Thoracic aorta (tissue), 2 donors: ENCODE results near the gene GON4L. TPM values are rescaled to one million over a fixed set of nuclear protein-coding genes. Genes with fewer than 3 reads are reported as not detected.

Experiments used
- ATAC-seq: fragments of 150-250 bp; one replicate; pipeline ENCODE4 v1.8.0; 2017; ENCODE audit warnings: low read depth; ENCODE audit not compliant: insufficient number of reproducible peaks, low FRiP score
- DNase-seq: peaks from one replicate; pipeline ENCODE4 v3.0.0-alpha.2; 2020; ENCODE audit warnings: low spot score
- H3K27ac ChIP-seq, 2 donors: fragments of 200-600 bp; sonication (generic); 1 replicate in 1 of 2; 2 replicates in 1 of 2; pipeline ENCODE4 v1.5.1; 2016; ENCODE audit warnings: mild to moderate bottlenecking in 2 of 2, moderate library complexity in 2 of 2
- H3K27me3 ChIP-seq: fragments of 200-600 bp; sonication (generic); replicated peaks from 2 replicates; pipeline ENCODE4 v1.6.0; 2016; ENCODE audit warnings: mild to moderate bottlenecking; ENCODE audit not compliant: insufficient read depth
- H3K36me3 ChIP-seq: fragments of 200-600 bp; sonication (generic); one replicate; pipeline ENCODE4 v1.5.1; 2016
- H3K4me1 ChIP-seq, 2 donors: fragments of 200-600 bp; sonication (generic); 1 replicate in 1 of 2; 2 replicates in 1 of 2; pipeline versions ENCODE4 v1.5.1 to v1.6.0; 2016; ENCODE audit warnings: low read depth in 2 of 2, mild to moderate bottlenecking in 1 of 2; ENCODE audit not compliant: control insufficient read depth in 1 of 2
- H3K4me3 ChIP-seq: fragments of 200-600 bp; sonication (generic); 2 replicates; pipeline ENCODE4 v1.5.1; 2016; ENCODE audit warnings: mild to moderate bottlenecking
- H3K9me3 ChIP-seq: fragments of 200-600 bp; sonication (generic); 2 replicates; pipeline ENCODE4 v1.5.1; 2016
- total RNA-seq, 2 donors: library from RNA; depleted of rRNA; stranded (reverse); fragments of >200 nt; gene quantifications; one replicate each; pipeline versions ENCODE4 v1.1.0 to v1.2.3, GENCODE V29; 2016
- TF ChIP-seq, protein P1 (sequence below): fragments of 200-600 bp; sonication (generic); IDR thresholded peaks from one replicate; pipeline ENCODE4 v1.5.1; 2019; ENCODE audit warnings: antibody characterized with exemption

GON4L gene
- total RNA-seq, 2 donors from 2014 or later: 39.3 to 83.2 TPM

DNA sequence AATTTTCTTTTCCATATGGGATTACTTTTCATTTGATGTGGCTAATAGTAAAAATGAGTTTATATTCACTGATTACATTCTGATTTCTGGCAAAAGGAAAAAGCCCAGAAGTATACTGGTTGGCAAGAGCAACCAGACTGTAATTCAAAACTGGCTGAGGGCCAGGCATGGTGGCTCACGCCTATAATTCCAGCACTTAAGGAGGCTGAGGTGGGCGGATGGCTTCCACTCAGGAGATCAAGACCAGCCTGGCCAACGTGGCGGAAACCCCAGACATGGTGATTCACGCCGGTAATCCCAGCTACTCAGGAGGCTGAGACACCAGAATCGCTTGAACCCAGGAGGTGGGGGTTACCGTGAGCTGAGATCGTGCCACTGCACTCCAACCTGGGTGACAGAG is 16.8 kb upstream of the GON4L start:
- Histone ChIP-seq H3K9me3 (no peaks in the 10 kb centered on the region), H3K4me1 (peaks cover 4 to 12% of the 10 kb centered on the region in 2 donors), H3K27me3 (no peaks in the 10 kb centered on the region), H3K27ac (no peak overlapping the region), H3K4me3 (no peak overlapping the region), H3K36me3 (peaks cover 14% of the 10 kb centered on the region)
- no peak for ATAC-seq
- TF ChIP-seq, protein P1, sequence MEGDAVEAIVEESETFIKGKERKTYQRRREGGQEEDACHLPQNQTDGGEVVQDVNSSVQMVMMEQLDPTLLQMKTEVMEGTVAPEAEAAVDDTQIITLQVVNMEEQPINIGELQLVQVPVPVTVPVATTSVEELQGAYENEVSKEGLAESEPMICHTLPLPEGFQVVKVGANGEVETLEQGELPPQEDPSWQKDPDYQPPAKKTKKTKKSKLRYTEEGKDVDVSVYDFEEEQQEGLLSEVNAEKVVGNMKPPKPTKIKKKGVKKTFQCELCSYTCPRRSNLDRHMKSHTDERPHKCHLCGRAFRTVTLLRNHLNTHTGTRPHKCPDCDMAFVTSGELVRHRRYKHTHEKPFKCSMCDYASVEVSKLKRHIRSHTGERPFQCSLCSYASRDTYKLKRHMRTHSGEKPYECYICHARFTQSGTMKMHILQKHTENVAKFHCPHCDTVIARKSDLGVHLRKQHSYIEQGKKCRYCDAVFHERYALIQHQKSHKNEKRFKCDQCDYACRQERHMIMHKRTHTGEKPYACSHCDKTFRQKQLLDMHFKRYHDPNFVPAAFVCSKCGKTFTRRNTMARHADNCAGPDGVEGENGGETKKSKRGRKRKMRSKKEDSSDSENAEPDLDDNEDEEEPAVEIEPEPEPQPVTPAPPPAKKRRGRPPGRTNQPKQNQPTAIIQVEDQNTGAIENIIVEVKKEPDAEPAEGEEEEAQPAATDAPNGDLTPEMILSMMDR: no peak
- no peak for DNase-seq

DNA sequence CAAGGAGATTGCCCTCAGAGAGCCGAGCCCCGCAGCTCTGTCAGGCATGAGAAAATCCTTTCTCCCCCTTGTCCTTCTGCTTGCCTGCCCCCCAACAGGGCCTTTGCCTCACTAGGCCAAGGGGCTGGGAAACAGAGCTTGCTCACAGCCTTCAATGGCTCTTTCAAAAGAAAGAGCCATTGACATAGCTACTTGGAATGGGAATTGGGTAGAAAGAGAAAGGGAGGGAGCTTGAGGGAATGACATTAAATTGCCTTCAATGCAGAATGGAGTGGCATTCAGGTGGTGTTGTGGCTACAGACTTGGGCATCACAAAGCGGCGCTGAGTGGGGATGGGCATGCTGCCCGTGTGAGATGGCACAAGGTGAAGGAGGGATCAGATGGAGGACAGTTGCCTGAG is 15.5 kb upstream of the GON4L start:
- Histone ChIP-seq H3K36me3 (peaks cover 14% of the 10 kb centered on the region), H3K27me3 (no peaks in the 10 kb centered on the region), H3K9me3 (no peaks in the 10 kb centered on the region), H3K4me3 (no peak overlapping the region), H3K27ac (no peak overlapping the region), H3K4me1 (peaks cover 4 to 12% of the 10 kb centered on the region in 2 donors)
- DNase-seq (no peak), ATAC-seq (no peak)
- TF ChIP-seq, protein P1: no peak

DNA sequence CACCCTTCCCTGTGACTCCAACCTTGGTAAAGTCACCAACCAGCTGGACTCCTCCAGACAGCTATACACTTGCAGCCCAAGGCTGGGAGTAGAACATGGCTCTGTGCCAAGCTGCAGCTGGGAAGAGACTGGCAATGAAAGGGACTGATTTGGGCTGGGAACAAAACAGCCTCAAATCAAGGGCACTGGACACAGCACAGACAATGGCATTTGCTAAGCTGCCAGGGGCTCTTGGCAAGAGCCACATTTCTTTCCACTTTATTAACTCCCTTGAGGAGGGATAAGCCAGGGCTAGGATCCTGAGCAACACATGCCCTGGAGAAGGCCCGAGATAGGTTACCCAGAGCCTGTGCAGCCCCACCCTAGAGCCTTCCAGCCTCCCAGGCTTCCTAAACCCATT is 14.4 kb upstream of the GON4L start:
- Histone ChIP-seq H3K4me1 (peaks cover 4 to 12% of the 10 kb centered on the region in 2 donors), H3K36me3 (peaks cover 14% of the 10 kb centered on the region), H3K4me3 (no peak overlapping the region), H3K27me3 (no peaks in the 10 kb centered on the region), H3K9me3 (no peaks in the 10 kb centered on the region), H3K27ac (peak overlapping the region; percentile 4)
- no peak for DNase-seq
- TF ChIP-seq, protein P1: no peak
- ATAC-seq: no peak

DNA sequence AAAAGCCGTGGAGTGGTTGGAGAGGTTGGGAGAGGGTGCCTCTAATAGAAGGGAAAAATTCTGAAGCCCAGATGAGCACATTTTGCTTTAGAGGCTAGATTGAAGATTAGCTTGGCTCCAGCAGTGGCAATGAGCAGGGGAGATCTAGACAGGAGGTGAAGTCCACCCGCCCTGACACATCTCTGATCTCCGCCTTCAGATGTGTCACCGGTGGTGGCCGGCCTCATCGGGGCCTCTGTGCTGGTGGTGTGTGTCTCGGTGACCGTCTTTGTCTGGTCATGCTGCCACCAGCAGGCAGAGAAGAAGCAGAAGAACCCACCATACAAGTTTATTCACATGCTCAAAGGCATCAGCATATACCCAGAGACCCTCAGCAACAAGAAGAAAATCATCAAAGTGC is 10.8 kb upstream of the GON4L start:
- ATAC-seq (no peak), DNase-seq (no peak)
- H3K36me3 ChIP-seq: peaks cover 10% of the 10 kb centered on the region
- H3K27me3 ChIP-seq: no peaks in the 10 kb centered on the region
- H3K4me3 ChIP-seq: no peak overlapping the region
- no peak overlapping the region for H3K27ac ChIP-seq
- H3K9me3 ChIP-seq: no peaks in the 10 kb centered on the region
- TF ChIP-seq, protein P1: no peak
- peaks cover 4 to 12% of the 10 kb centered on the region in 2 donors for H3K4me1 ChIP-seq

DNA sequence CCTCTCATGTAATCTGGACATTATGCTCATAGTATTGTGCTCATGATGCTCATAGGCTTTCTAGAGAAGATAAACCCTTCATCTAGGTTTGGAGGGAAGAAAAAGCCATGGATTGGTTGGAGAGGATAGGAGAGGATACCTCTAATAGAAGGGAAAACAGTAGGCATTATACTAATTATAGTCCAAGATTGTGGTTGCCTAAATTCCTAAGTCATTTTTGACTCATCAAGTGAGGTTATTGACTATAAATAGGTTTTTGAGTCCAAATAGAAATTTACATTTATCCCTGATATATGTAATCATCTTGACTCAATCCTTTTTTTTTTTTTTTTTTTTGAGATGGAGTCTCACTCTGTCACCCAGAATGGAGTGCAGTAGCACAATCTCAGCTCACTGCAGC is 7.4 kb upstream of the GON4L start:
- Histone ChIP-seq H3K27me3 (no peaks in the 10 kb centered on the region), H3K9me3 (no peaks in the 10 kb centered on the region), H3K27ac (no peak overlapping the region), H3K36me3 (peaks cover under 1% of the 10 kb centered on the region), H3K4me1 (peaks cover 0 to 21% of the 10 kb centered on the region in 2 donors), H3K4me3 (no peak overlapping the region)
- ATAC-seq: no peak
- no peak for DNase-seq
- TF ChIP-seq, protein P1: no peak
